HCT116 (cell line): ENCODE data around the gene CHRNG. TPM values are rescaled to one million over a fixed set of nuclear protein-coding genes. Genes with fewer than 3 reads are reported as not detected.

Experiments used
- ATAC-seq: fragments of 200-7000 bp; cut with Tn5 transposase; 2 replicates; pipeline ENCODE4 v1.9.1; 2020; ENCODE audit warnings: mild to moderate bottlenecking, moderate library complexity
- BruUV-seq: library from RNA; stranded (reverse); fragments of 400-500 nt; replicated peaks from 2 replicates; lab custom pipeline; 2021; lab: Mats Ljungman, UMichigan
- CTCF ChIA-PET: fragments of 300-600 bp; sonication (Branson Sonifier 250); formaldehyde crosslinking; loops from one replicate; lab custom pipeline; 2021; ENCODE audit warnings: antibody characterized with exemption; lab: Charles Lee
- POLR2A ChIA-PET: fragments of 300-600, 350-600 bp; sonication (Branson Sonifier 250); formaldehyde crosslinking; loops from one replicate; lab custom pipeline; 2021; ENCODE audit warnings: antibody characterized with exemption; lab: Charles Lee
- RAD21 ChIA-PET, 2 experiments: fragments of 300-600 bp; sonication (Branson Sonifier 250); formaldehyde crosslinking; loops; one replicate each; lab custom pipeline; 2023; ENCODE audit warnings: low total read pairs in 2 of 2; ENCODE audit not compliant: uncharacterized antibody in 2 of 2, unreplicated experiment in 2 of 2, low non-redundant PET in 1 of 2; lab: Charles Lee
- DNase-seq: peaks from one replicate; pipeline ENCODE4 v3.0.0-alpha.2; 2010; ENCODE audit warnings: low read depth, low spot score
- H2AFZ ChIP-seq: fragments of 200-600 bp; shearing (Covaris generic), sonication (generic); 2 replicates; pipeline ENCODE4 v1.6.1; 2017; ENCODE audit warnings: low read depth, mixed run types, mixed read lengths, antibody characterized with exemption, low read length; ENCODE audit not compliant: poor library complexity, severe bottlenecking
- H3K27ac ChIP-seq: 2 replicates; pipeline ENCODE4 v1.5.1; 2012; ENCODE audit warnings: low read depth, low read length
- H3K27me3 ChIP-seq: fragments of 200-600 bp; sonication (generic); 2 replicates; pipeline ENCODE4 v1.6.1; 2016; ENCODE audit warnings: mixed run types, low read length, mixed read lengths; ENCODE audit not compliant: insufficient read depth
- H3K36me3 ChIP-seq, 2 experiments: fragments of 200-500 bp in 1 of 2; fragments of 200-600 bp in 1 of 2; sonication (Bioruptor generic) in 1 of 2; sonication (generic) in 1 of 2; 2 replicates each; pipeline versions ENCODE4 v1.5.1 to v1.6.1; 2014 to 2016; ENCODE audit warnings: low read length in 2 of 2, inconsistent platforms in 1 of 2, mixed read lengths in 1 of 2, mixed run types in 1 of 2; ENCODE audit not compliant: insufficient read depth in 2 of 2, control insufficient read depth in 1 of 2
- H3K4me1 ChIP-seq, 2 experiments: fragments of 200-600 bp in 1 of 2; sonication (generic) in 1 of 2; 2 replicates each; pipeline versions ENCODE4 v1.5.1 to v1.6.1; 2012 to 2017; ENCODE audit warnings: low read length in 2 of 2, inconsistent platforms in 1 of 2, mild to moderate bottlenecking in 1 of 2, mixed read lengths in 1 of 2, mixed run types in 1 of 2, moderate library complexity in 1 of 2; ENCODE audit not compliant: insufficient read depth in 2 of 2, control insufficient read depth in 1 of 2
- H3K4me2 ChIP-seq: fragments of 200-600 bp; sonication (generic); 2 replicates; pipeline ENCODE4 v1.6.1; 2017; ENCODE audit warnings: mixed run types, low read length, mixed read lengths
- H3K4me3 ChIP-seq, 2 experiments: fragments of 200-600 bp in 1 of 2; sonication (generic) in 1 of 2; replicated peaks in 1 of 2; 2 replicates each; pipeline ENCODE4 v1.5.1; 2011 to 2016; ENCODE audit warnings: low read length in 2 of 2, control low read depth in 1 of 2, low read depth in 1 of 2, mild to moderate bottlenecking in 1 of 2, mixed read lengths in 1 of 2, mixed run types in 1 of 2
- H3K79me2 ChIP-seq: fragments of 200-600 bp; sonication (generic); 2 replicates; pipeline ENCODE4 v1.6.1; 2017; ENCODE audit warnings: mild to moderate bottlenecking, mixed run types, low read length, moderate library complexity, mixed read lengths; ENCODE audit not compliant: insufficient read depth
- H3K9ac ChIP-seq: fragments of 200-600 bp; sonication (generic); 2 replicates; pipeline ENCODE4 v1.6.1; 2016; ENCODE audit warnings: low read length, mixed read lengths
- H3K9me2 ChIP-seq: fragments of 200-600 bp; sonication (generic), shearing (Covaris generic); 2 replicates; pipeline ENCODE4 v1.6.1; 2017; ENCODE audit warnings: mixed run types, mild to moderate bottlenecking, moderate library complexity; ENCODE audit not compliant: insufficient read depth
- H3K9me3 ChIP-seq, 2 experiments: fragments of 200-500 bp in 1 of 2; fragments of 200-600 bp in 1 of 2; sonication (Bioruptor generic) in 1 of 2; sonication (generic) in 1 of 2; 2 replicates each; pipeline ENCODE4 v1.6.1; 2014 to 2017; ENCODE audit warnings: low read length in 2 of 2, mixed read lengths in 2 of 2, inconsistent platforms in 1 of 2, low read depth in 1 of 2, mild to moderate bottlenecking in 1 of 2, mixed run types in 1 of 2, moderate library complexity in 1 of 2; ENCODE audit not compliant: control insufficient read depth in 1 of 2, insufficient read depth in 1 of 2
- H4K20me1 ChIP-seq: fragments of 200-600 bp; sonication (generic), shearing (Covaris generic); 2 replicates; pipeline ENCODE4 v1.6.1; 2017; ENCODE audit warnings: mixed run types, mild to moderate bottlenecking, moderate library complexity; ENCODE audit not compliant: insufficient read depth
- CBX3 ChIP-seq: IDR thresholded peaks from 2 replicates; pipeline ENCODE4 v1.6.1; 2012; ENCODE audit warnings: low read depth
- EGR1 ChIP-seq: IDR thresholded peaks from 2 replicates; pipeline ENCODE4 v1.6.1; 2012; ENCODE audit warnings: low read depth
- EZH2phosphoT487 ChIP-seq: fragments of 200-600 bp; IDR thresholded peaks from 2 replicates; pipeline ENCODE4 v1.6.1; 2018; ENCODE audit warnings: antibody characterized with exemption, borderline replicate concordance
- RAD21 ChIP-seq: IDR thresholded peaks from 2 replicates; pipeline ENCODE4 v1.6.1; 2012; ENCODE audit warnings: low read depth, mild to moderate bottlenecking
- SIN3A ChIP-seq: IDR thresholded peaks from 2 replicates; pipeline ENCODE4 v1.6.1; 2012; ENCODE audit warnings: low read depth
- SP1 ChIP-seq: IDR thresholded peaks from 2 replicates; pipeline ENCODE4 v1.6.1; 2012; ENCODE audit warnings: low read depth
- ZFX ChIP-seq: fragments of 450-650 bp; IDR thresholded peaks from 2 replicates; pipeline ENCODE4 v1.6.1; 2017
- intact Hi-C: fragments of 100-400 bp; cut with micrococcal nuclease; formaldehyde crosslinking; loops from 2 replicates; pipeline ENCODE4 v1.10.0; 2022
- total RNA-seq: library from RNA; stranded (reverse); gene quantifications from one replicate; pipeline ENCODE4 v1.2.1, GENCODE V29; 2021; ENCODE audit not compliant: unreplicated experiment
- TF ChIP-seq, protein P1 (sequence below), 3 experiments: fragments of 200-600 bp in 1 of 3; sonication (generic) in 1 of 3; IDR thresholded peaks in 2 of 3; conservative IDR thresholded peaks in 1 of 3; 2 replicates each; pipeline ENCODE4 v1.5.1; 2012 to 2017; ENCODE audit warnings: low read depth in 2 of 3, low read length in 2 of 3, antibody characterized with exemption in 1 of 3, borderline replicate concordance in 1 of 3, control low read depth in 1 of 3, mild to moderate bottlenecking in 1 of 3, mixed read lengths in 1 of 3, mixed run types in 1 of 3, moderate library complexity in 1 of 3; ENCODE audit not compliant: insufficient read depth in 1 of 3

CHRNG gene
- total RNA-seq, 1 experiment from 2014 or later = not detected

- Histone ChIP-seq H3K4me1 (no peaks in the 10 kb centered on the region), H3K27me3 (no peaks in the 10 kb centered on the region), H3K9me3 (no peaks in the 10 kb centered on the region), H3K4me2 (no peak overlapping the region), H3K9me2 (no peaks in the 10 kb centered on the region), H3K36me3 (no peaks in the 10 kb centered on the region), H3K27ac (no peak overlapping the region), H3K9ac (no peak overlapping the region), H3K4me3 (no peak overlapping the region), H2AFZ (no peak overlapping the region)
- intact Hi-C loops = no loop called here
- CTCF ChIA-PET = no interaction called here
- no peak for DNase-seq
- ATAC-seq = no peak
- BruUV-seq = no TSS peak
- RAD21 ChIA-PET = no interaction called here
- POLR2A ChIA-PET = no interaction called here
- TF ChIP-seq ZFX = no peak
- TF ChIP-seq RAD21 = no peak
- no peak for TF ChIP-seq CBX3
- TF ChIP-seq SP1 = no peak
- no peak for TF ChIP-seq SIN3A
- TF ChIP-seq, protein P1, sequence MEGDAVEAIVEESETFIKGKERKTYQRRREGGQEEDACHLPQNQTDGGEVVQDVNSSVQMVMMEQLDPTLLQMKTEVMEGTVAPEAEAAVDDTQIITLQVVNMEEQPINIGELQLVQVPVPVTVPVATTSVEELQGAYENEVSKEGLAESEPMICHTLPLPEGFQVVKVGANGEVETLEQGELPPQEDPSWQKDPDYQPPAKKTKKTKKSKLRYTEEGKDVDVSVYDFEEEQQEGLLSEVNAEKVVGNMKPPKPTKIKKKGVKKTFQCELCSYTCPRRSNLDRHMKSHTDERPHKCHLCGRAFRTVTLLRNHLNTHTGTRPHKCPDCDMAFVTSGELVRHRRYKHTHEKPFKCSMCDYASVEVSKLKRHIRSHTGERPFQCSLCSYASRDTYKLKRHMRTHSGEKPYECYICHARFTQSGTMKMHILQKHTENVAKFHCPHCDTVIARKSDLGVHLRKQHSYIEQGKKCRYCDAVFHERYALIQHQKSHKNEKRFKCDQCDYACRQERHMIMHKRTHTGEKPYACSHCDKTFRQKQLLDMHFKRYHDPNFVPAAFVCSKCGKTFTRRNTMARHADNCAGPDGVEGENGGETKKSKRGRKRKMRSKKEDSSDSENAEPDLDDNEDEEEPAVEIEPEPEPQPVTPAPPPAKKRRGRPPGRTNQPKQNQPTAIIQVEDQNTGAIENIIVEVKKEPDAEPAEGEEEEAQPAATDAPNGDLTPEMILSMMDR (IDR thresholded peaks at IDR 0.05 in 2 of 3, conservative IDR thresholded peaks at IDR 0.05 in 1 of 3; ENCODE audit: borderline replicate concordance in 1 of 3, insufficient read depth in 1 of 3, low read depth in 2 of 3, low read length in 2 of 3) = no peak
- no peak for TF ChIP-seq EZH2phosphoT487
- TF ChIP-seq, all 23 proteins: peak for 0
- Histone ChIP-seq H4K20me1 (no peaks in the 10 kb centered on the region), H3K79me2 (no peaks in the 10 kb centered on the region)
Observed at GRCh38 chr2:232498452-232498851, 41.0 kb upstream of the CHRNG start.

GRCh38 chr2:232501331-232501771 lies 38.1 kb upstream of the CHRNG start:
- H3K4me3 ChIP-seq = no peak overlapping the region
- no peaks in the 10 kb centered on the region for H3K9me3 ChIP-seq
- ChIA-PET CTCF (no interaction called here), RAD21 (no interaction called here), POLR2A (interaction anchor here (0.7 kb wide), 1 partner anchor 26 kb away, joined by 3 read pairs; no protein-coding TSS in a partner anchor)
- no peak for DNase-seq
- H3K4me1 ChIP-seq = no peaks in the 10 kb centered on the region
- no peak overlapping the region for H3K9ac ChIP-seq
- no peaks in the 10 kb centered on the region for H3K36me3 ChIP-seq
- no peak overlapping the region for H3K4me2 ChIP-seq
- no TSS peak for BruUV-seq
- H3K9me2 ChIP-seq = no peaks in the 10 kb centered on the region
- no peak overlapping the region for H3K27ac ChIP-seq
- no peak overlapping the region for H2AFZ ChIP-seq
- TF ChIP-seq EGR1 = no peak
- H3K79me2 ChIP-seq = no peaks in the 10 kb centered on the region
- no peak for ATAC-seq
- no peaks in the 10 kb centered on the region for H4K20me1 ChIP-seq
- intact Hi-C loops = no loop called here
- H3K27me3 ChIP-seq = no peaks in the 10 kb centered on the region
